NCI-H1436 (cell line): ENCODE data around the gene NLRP10.

Experiments used
- DNase-seq: peaks from one replicate; lab custom pipeline; 2025; lab: John Stamatoyannopoulos, UW

Gene NLRP10

DNA sequence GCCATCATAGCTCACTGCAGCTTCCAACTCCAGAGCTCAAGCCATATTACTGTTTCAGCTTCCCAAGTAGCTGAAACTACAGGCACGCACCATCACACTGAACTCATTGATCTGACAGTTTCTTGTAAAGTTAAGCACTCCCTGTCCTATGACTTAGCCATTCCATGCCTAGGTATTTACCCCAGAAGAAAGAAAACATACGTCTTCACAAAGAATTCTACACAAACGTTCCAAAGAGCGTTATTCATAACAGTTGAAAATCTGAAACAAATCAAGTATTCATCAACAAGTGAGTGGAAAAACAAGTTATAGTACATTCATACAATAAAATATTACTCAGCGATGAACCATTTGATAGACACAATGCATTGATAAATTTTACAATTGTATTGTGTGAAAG is 7.8 kb upstream of the NLRP10 start:
- DNase-seq: no peak

- no peak for DNase-seq
Measured at GRCh38 chr11:7971846-7972245, 6.6 kb upstream of the NLRP10 start.

- DNase-seq: no peak
Measured at GRCh38 chr11:7969756-7970646, 4.8 kb upstream of the NLRP10 start.

DNA sequence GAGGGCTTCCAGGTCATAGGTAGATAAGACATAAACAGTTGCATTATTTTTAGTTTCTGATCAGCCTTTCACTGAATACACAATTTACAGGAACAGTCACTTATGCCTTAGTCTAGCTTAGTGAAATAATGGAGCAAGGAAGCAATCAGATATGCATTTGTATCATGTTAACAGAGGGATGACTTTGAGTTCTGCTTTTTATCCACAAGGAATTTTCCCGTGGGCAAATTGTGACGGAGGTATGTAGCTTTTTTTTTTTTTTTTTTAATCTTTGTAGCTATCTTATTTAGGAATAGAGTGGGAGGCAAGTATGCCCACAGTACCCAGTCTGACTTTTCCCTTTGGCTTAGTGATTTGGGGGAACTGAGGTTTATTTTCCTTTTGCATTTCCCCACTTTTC is 3.4 kb upstream of the NLRP10 start:
- DNase-seq: no peak

GRCh38 chr11:7967826-7968225 is 2.6 kb upstream of the NLRP10 start:
- DNase-seq: no peak

DNA sequence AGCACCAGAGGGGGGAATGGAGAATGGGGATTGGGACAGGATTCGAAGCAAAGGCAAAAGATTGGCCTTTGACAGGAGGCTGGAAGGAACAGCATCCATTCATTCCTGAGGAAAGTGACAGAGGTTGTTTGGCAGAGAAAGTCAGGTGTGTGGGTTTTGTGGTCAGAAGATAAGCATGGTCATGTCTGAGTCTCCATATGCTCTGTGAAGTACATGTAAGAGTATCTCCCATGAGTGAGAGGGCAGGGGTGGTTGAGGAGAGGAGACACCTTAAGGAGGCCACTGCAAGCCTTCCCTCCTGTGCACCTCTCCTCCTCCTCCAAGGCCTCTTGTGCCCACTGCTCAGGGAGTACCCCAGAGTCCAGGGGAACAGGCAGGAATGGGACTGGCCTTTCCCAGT is 1.9 kb upstream of the NLRP10 start:
- DNase-seq: no peak

DNA sequence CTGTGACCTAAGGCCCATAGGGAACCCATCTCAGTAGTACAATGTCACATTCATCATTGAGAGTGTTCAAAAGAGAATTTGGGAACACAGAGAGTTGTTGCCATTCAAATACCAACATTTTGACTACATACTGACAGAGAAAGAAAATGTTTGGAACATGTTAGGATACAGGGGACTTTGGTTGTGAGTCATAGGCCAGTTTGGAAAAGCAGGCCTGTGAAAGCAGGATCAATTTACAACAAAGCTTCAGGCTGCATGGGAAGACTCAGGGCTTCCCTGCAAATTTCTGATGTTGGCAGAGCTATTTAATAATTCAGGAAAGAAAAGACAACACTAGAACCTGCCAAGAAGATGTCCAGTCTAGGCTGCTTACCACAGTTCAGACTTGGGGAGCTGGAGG is 374 bp downstream of the NLRP10 start:
- DNase-seq: no peak

DNA sequence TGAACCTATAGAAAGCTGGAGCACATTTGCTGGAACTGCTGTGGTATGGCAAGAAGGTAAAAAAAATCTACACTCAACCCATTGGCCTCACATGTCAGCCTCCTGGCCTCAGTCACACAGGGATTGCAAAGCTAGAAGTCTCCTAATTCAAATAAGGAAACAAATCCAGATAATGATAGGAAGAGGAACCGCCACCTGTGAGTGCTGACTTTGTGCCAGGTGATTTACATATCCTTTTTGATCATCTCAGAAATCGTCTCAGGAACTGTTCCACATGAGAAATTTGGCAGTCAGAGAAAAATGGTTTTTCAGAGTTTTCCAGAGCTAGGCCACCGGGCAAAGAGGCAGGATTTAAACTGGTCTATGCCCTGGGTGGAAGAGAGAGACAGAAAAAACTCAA is 986 bp downstream of the NLRP10 start:
- DNase-seq: no peak

DNA sequence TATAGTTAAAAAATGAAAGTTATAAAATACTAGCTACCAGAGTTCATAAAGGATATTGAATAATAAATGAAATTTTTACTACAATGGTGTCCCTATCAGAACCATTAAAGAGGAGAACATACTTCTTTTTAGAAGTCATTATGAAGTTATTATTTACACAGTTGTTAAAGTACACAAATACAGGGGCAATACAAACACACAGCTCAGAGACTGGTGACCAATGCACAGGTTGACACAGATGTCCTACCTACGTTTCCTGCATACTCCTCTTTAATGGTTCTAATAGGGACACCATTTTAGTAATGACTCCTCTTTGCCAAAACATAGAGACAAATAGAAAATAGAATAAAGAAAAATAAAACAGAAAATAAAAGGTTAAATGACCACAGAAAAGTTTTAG is 10.1 kb downstream of the NLRP10 start:
- no peak for DNase-seq

DNA sequence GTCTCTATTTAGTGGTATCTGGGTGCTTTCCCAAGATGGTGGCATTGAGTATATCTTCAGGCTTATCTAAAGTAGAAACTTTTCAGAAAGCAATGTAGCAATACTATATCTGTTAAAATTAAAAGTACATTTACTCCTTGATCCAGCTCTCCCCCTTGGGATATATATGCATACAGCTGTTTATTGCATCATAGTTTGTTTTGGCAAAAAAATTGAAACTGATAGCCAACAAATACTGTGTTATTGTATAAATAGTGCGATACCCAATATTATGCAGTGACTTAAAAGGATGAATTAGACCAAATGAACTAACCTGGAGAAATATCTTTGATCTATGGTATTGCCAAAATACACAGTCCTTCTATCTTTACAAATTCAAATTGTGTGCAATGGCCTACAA is 15.3 kb downstream of the NLRP10 start:
- no peak for DNase-seq

- no peak for DNase-seq
Measured at GRCh38 chr11:7944123-7944522, 21.1 kb downstream of the NLRP10 start.

DNA sequence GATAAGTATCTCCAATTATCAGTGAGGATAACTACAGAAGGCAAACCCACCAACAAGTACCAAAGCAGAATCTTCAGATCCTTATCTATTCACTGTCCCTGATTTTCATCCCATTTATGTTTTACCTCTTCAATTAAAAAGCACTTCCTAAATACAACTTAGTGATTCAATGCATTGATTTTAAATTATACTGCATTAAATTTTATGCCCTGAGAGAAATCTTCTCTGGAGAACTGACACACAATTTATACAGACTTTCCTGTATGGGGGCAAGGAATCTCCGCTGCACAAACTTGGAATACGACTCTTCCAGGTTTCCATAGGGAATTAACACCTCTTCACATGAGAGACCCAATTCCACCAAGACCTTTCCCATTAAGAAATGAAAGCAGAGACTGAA is 23.6 kb downstream of the NLRP10 start, which contains the start of gene OR10A3:
OR10A3 (minus strand) TSS at position 101 of the 400 bp plus-strand sequence. CDS start 2,188 bp downstream, outside the sequence.
- no peak for DNase-seq

DNA sequence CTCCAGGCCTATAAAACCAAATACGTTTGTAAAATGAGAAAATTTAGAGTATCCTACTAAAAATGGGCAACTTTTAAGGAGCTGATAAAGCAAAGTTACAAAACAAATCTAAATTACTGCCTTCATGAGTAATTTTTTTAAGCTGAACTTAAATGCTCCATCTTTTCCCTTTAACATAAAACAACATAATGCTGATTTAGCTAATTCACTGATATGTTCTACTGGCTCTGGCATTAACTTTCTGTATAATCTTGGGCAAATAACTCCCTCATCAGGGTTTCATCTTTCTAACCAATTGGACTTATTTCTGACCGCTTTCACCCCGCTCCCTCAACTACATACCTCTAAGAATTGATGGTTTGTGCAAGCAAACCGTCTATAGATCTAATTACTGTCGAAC is 24.1 kb downstream of the NLRP10 start:
- DNase-seq: no peak

- no peak for DNase-seq
Measured at GRCh38 chr11:7936615-7937014, 28.6 kb downstream of the NLRP10 start.

GRCh38 chr11:7931168-7931567 is 34.1 kb downstream of the NLRP10 start, which contains the start of gene OR10A6:
OR10A6 (minus strand) TSS chr11:7931268; CDS start chr11:7928662, 2,606 bp downstream.
- no peak for DNase-seq

DNA sequence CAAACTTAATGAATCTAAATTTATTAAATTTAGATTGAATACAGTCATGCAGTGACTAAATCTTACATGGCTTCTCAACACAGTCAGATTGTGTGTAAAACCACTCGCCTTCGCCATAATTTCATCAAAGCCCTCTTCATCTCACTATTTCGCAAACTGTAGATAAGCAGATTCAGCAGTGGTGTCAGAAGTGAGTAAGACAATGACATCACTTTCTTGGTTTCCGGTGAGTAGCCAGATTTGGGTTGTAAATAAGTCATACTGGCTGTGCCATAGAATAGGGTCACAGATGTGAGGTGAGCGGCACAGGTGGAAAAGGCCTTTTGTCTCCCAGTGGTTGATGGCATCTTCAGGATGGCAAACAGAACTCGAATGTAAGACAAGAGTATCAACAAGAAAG is 37.6 kb downstream of the NLRP10 start:
- DNase-seq: no peak

DNA sequence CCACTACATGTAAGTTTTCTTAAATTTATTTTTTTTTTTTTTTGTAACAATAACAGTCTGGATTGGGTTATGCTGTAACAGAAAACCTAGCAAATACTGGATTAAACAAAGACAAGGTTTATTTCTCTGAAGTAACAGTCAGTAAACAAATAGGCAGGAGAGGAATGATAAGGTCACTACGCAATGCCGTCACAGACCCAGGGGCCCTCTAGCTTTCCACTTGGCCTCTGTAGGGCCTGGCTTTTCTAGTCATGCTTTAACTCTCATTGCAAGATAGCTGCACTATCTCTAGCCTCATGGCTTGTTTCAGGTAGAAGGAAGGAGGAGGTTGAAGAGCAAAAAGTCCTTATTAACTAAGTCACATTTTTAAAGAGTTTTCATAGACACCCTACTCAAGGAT is 40.7 kb downstream of the NLRP10 start:
- no peak for DNase-seq

GRCh38 chr11:7918141-7918540 is 47.1 kb downstream of the NLRP10 start:
- no peak for DNase-seq
